CD4-positive, alpha-beta T cell treated with Interferon alpha-2 for 1 hour (primary cell): Measurements from ENCODE around the gene VIPR2.
"Not testable (repeated sequence)": the region's sequence is repeated elsewhere in the genome, so short reads cannot be mapped to it uniquely, and the experiment has no call there.

Experiments
- DNase-seq, 2 donors: peaks; one replicate each; pipeline ENCODE4 v3.0.0-alpha.2; 2020 to 2022

VIPR2 gene

DNA sequence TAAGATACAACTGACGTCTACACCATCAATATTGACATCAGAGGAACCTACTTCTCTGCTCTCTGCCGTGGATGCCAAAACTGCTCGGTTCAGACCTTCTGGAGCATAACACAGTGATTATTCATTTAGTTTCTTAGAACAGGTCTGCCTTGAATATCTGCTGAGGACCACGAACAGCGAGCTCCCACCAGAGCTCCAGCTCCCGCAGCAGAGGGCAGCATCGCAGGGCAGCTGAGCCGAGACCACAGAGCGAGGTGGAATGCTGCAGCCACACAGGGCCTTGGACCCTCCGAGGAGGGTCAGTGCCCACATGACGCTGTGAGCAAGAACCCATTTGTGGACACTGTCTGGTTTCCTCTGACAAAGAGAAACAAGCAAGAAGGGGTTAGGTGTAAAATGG is 6.8 kb downstream of the VIPR2 start:
- DNase-seq: no peak

GRCh38 chr7:159136846-159137245 is 7.8 kb downstream of the VIPR2 start:
- DNase-seq: no peak

GRCh38 chr7:159136442-159136841 is 8.2 kb downstream of the VIPR2 start:
- DNase-seq: no peak

DNA sequence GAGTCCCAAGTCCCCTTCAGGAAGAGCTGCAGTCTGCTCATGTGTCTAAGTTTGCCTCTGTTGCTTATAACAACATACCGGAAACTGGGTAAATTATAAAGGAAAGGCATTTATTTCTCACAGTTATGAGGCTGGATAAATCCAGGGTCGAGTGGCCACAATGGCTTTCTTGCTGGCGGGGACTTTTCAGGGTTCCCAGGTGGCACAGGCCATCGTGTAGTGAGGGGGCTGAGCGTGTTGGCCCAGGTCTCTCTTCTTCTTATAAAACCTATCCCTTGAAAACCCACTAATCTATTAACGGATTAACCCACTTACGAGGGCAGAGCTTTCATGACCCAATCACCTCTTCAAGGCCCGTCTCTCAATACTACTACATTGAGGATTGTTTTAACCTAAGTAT is 8.7 kb downstream of the VIPR2 start:
- no peak for DNase-seq

DNA sequence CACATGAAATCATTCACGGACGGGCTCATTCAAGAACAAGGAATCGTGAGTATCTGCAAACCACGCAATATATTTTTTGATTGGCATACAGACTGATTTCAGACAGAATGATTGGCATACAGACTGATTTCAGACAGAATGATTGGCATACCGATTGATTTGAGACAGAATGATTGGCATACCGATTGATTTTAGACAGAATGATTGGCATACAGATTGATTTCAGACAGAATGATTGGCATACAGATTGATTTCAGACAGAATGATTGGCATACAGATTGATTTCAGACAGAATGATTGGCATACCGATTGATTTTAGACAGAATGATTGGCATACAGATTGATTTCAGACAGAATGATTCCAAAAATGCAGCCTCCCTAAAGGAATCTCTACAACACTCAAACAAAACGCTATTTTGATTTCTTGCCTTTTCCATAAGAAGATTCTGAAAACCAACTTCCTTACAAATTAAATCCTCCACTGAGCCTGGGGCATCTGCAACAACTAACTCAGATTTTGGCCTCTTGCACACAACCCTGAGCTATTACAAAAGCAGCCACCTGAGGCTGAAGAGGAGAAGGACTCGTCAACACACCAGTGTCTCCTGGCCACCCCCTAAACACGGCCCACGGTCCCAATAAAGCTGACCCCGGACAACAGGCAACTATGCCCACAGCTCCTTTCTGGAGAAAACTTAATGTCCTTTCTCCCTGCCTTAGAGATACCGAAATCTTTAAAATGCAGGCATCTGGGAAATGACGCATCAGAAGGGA is 11.8 kb downstream of the VIPR2 start:
- not testable (repeated sequence) for DNase-seq

DNA sequence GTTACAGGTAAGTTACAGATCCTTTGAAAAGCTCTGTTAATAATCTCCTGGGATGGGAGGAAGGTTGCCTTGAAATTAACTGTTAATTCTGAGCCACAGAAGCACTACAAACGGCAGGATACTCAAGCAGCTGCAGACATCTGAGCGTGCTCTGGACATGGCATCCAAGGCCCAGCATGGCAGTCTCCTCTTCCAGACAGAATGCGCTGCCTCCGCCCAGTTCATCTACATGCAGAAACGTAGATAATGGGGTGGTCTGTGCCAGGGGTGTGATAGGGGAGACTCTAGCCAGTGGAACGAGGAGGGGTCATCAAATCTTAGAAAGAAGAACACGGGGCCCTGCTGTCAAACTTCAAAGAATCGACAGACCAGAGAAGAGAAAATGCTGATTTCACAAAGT is 13.8 kb downstream of the VIPR2 start:
- no peak for DNase-seq

GRCh38 chr7:159130199-159130775 is 14.4 kb downstream of the VIPR2 start:
- no peak for DNase-seq

DNA sequence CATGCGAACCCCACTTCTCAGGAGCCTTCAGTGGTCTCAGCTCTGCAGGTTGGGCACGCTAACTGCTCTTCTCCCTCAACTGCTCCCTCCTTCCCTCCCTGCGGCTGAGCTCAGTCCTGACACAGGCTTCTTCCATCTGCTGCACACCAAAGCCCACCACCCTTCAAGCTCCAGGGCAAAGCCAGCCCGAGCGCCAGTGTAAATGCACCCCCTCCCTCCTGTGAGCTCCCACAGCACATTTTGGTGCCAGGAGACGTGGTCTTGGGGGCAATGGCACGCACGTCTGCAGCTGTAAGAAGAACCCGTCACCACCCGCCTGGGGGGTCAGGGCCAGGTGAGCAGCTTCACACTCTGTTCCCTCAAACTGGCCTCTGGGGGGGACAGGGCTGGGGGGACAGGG is 15.9 kb downstream of the VIPR2 start:
- no peak for DNase-seq

GRCh38 chr7:159127691-159128642 is 16.7 kb downstream of the VIPR2 start:
- no peak for DNase-seq

- DNase-seq: no peak
Observed at GRCh38 chr7:159126311-159127260, 18.1 kb downstream of the VIPR2 start.

DNA sequence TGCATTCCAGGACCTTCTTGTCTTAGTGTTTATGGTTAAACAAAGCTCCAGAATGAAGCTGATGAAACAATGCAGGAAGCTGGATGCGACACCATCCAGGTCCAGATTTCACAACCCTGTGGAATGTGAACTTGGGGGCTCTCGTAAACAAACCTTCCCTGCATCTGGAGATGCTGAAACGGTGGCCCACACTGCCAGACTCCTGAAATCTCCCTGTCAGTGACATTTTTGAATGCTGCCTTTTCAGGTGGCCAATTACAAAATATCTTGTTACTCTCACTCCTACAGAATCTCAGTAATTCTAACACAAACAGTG is 18.8 kb downstream of the VIPR2 start:
- no peak for DNase-seq

DNA sequence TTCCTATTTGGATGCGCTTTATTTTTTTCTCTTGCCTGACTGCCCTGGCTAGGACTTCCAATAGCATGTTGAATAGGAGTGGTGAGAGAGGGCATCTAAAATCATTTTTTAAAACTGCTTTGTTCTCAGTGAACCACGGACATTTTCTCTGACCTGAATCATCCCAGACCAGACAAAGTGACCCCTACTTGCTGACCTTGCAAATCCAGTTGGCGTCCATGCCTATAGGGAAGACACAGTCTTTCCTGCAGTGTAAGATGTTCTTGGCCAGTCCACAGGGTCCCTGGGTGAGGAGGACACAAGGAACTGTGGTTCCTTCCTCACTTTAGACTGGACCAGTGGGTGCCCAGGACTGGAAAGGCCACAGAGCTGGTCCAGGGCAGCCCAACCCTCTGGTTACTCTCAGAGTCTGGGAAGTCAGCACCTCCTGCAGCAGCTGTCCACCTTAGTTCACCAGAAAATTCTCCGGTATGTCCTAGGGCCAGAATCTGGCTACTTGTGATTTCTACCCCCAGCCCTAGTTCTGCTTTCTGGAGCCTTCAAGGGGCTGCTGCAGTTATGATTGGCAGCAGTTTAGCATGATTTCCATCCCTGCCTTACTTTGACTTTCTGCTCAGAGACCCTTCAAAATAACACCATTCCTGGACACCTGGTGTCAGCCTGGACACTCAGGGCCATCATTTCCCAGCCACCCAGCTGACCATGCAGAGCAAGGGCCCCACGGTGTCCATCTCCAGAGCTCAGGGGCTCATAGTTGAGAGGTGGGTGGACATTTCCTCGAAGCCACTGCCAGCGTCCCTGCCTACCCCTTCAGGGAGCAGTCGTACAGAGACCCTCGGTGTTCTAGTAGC is 19.3 kb downstream of the VIPR2 start:
- DNase-seq: no peak

DNA sequence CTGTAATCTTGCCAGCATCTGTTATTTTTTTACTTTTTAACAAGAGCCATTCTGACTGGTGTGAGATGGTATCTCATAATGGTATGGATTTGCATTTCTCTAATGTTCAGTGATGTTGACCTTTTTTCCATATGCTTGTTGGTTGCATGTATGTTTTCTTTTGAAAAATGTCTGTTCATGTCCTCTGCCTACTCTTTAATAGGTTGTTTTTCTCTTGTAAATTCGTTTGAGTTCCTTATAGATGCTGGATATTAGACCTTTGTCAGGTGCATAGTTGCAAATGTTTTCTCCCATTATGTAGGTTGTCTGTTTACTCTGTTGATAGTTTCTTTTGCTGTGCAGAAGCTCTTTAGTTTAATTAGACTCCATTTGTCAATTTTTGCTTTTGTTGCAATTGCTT is 20.9 kb downstream of the VIPR2 start:
- not testable (repeated sequence) for DNase-seq

- DNase-seq: not testable (repeated sequence)
Observed at GRCh38 chr7:159123294-159123693, 21.4 kb downstream of the VIPR2 start.

GRCh38 chr7:159122276-159122675 is 22.4 kb downstream of the VIPR2 start:
- no peak for DNase-seq

DNA sequence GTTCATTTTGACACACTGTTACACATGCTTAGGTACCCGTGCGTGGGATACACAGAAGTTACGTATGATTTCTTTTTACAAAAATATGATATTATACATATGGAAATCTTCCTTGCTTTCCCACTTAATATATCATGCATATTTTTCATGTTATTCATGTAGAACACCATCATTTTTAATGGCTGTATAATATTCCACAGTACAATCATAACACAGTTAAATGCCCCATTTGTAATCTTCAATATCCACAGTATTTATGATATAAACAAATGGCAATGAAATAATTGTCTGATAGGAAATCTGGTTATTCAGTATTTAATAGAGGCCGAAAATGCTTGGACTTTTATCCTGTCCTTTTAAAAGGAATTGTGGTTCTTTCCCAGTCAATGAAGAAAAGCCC is 23.2 kb downstream of the VIPR2 start:
- DNase-seq: no peak

DNA sequence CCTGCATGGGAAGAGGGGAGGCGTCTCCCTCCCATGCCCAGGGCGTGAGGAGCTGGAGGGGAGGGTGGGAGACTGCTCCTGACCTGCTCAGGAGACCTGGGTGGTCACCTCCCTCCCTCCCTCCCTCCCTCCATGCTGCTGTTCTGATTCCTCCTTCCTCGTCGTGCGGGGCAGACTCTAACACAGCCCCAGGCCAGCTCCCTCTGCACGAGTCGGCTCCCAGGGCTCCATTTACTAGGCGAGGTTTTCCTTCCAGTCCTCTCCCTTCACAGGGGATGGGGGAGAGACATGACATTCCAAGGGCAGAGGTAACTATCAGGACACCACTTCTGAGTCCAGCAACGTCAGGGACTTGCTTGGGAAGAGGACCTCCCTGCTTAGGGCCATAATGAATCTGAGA is 23.6 kb downstream of the VIPR2 start:
- no peak for DNase-seq

GRCh38 chr7:159120540-159120919 is 24.1 kb downstream of the VIPR2 start:
- DNase-seq: no peak

- no peak for DNase-seq
Observed at GRCh38 chr7:159119851-159120539, 24.7 kb downstream of the VIPR2 start.

GRCh38 chr7:159119026-159119741 is 25.5 kb downstream of the VIPR2 start:
- DNase-seq: no peak
